CD4-positive, alpha-beta T cell (primary cell): Measurements from ENCODE around the gene HEATR5A. TPM values are rescaled to one million over a fixed set of nuclear protein-coding genes. Genes with fewer than 3 reads are reported as not detected.
"Not testable (repeated sequence)": the region's sequence is repeated elsewhere in the genome, so short reads cannot be mapped to it uniquely, and the experiment has no call there.

ENCODE experiments used
- ATAC-seq: fragments of 200-7000 bp; cut with Tn5 transposase; one replicate; pipeline ENCODE4 v1.10.0; 2022; ENCODE audit warnings: mild to moderate bottlenecking; ENCODE audit not compliant: poor library complexity
- CTCF ChIA-PET: fragments of 350-600 bp; sonication (Branson Sonifier 250); formaldehyde crosslinking; loops from one replicate; lab custom pipeline; 2021; ENCODE audit warnings: antibody characterized with exemption, inconsistent platforms; lab: Charles Lee
- POLR2A ChIA-PET: fragments of 350-600 bp; sonication (Branson Sonifier 250); formaldehyde crosslinking; loops from one replicate; lab custom pipeline; 2021; ENCODE audit warnings: antibody characterized with exemption, inconsistent platforms; lab: Charles Lee
- DNase-seq, 14 experiments: peaks; one replicate each; pipeline ENCODE4 v3.0.0-alpha.2; 2013 to 2020; ENCODE audit warnings: mixed read lengths in 2 of 14
- H3K27ac ChIP-seq, 2 donors: one replicate each; pipeline versions ENCODE4 v1.5.1 to v1.7.0; 2013; ENCODE audit warnings: low read length in 2 of 2, low read depth in 1 of 2, mild to moderate bottlenecking in 1 of 2
- H3K27me3 ChIP-seq, 2 experiments: 1 replicate in 1 of 2; 2 replicates in 1 of 2; pipeline versions ENCODE4 v1.6.1 to v1.7.0; 2013; ENCODE audit warnings: low read length in 2 of 2, control low read depth in 1 of 2, mild to moderate bottlenecking in 1 of 2, moderate library complexity in 1 of 2; ENCODE audit not compliant: insufficient read depth in 2 of 2, control insufficient read depth in 1 of 2
- H3K36me3 ChIP-seq: one replicate; pipeline ENCODE4 v1.6.1; 2013; ENCODE audit warnings: low read length, control low read depth; ENCODE audit not compliant: insufficient read depth
- H3K4me1 ChIP-seq: one replicate; pipeline ENCODE4 v1.6.1; 2013; ENCODE audit warnings: low read length, control low read depth; ENCODE audit not compliant: insufficient read depth
- H3K4me3 ChIP-seq: one replicate; pipeline ENCODE4 v1.5.1; 2013; ENCODE audit warnings: mild to moderate bottlenecking, low read length, moderate library complexity
- H3K9me3 ChIP-seq, 2 experiments: 1 replicate in 1 of 2; 2 replicates in 1 of 2; pipeline versions ENCODE4 v1.6.1 to v1.7.0; 2013; ENCODE audit warnings: low read length in 2 of 2, mild to moderate bottlenecking in 2 of 2, control low read depth in 1 of 2, moderate library complexity in 1 of 2; ENCODE audit not compliant: control insufficient read depth in 1 of 2, insufficient read depth in 1 of 2
- H3K27ac Mint-ChIP-seq: one replicate; pipeline ENCODE4 v1.8.0; 2020; ENCODE audit warnings: mixed read lengths
- H3K27me3 Mint-ChIP-seq: one replicate; pipeline ENCODE4 v1.8.0; 2021; ENCODE audit warnings: mixed read lengths
- H3K36me3 Mint-ChIP-seq: one replicate; pipeline ENCODE4 v1.8.0; 2021; ENCODE audit warnings: low read depth, mixed read lengths
- H3K4me1 Mint-ChIP-seq: one replicate; pipeline ENCODE4 v1.8.0; 2021; ENCODE audit warnings: low read depth, mixed read lengths
- H3K4me3 Mint-ChIP-seq: one replicate; pipeline ENCODE4 v1.8.0; 2020; ENCODE audit warnings: mild to moderate bottlenecking, mixed read lengths
- H3K9me3 Mint-ChIP-seq: one replicate; pipeline ENCODE4 v1.8.0; 2020; ENCODE audit warnings: mixed read lengths
- CTCF ChIP-seq: fragments of 200-600 bp; IDR thresholded peaks from one replicate; pipeline ENCODE4 v1.8.0; 2022; ENCODE audit warnings: antibody characterized with exemption, mild to moderate bottlenecking
- intact Hi-C, 2 experiments: fragments of 100-400 bp; cut with DNase I in 1 of 2; cut with micrococcal nuclease in 1 of 2; formaldehyde crosslinking; loops; one replicate each; pipeline versions ENCODE4 v1.15.1 to v1.9.0; 2023 to 2025; cut with DNase I, micrococcal nuclease
- total RNA-seq, 174 experiments: library from RNA in 2 of 174; stranded (reverse) in 2 of 174; gene quantifications; one replicate each; pipeline ENCODE4 v1.2.3 and lab custom pipeline; 2021 to 2026

HEATR5A gene
- total RNA-seq, 2 experiments from 2014 or later = 5.2 to 5.5 TPM

GRCh38 chr14:31336646-31337045, 83.7 kb downstream of the HEATR5A start:
- POLR2A ChIA-PET = interaction anchor here (0.6 kb wide), 1 partner anchor 47 kb away, joined by 3 read pairs; no protein-coding TSS in a partner anchor
- no peak for TF ChIP-seq CTCF
- ATAC-seq = no peak
- Histone ChIP-seq H3K27me3 (no peaks in the 10 kb centered on the region), H3K9me3 (no peaks in the 10 kb centered on the region), H3K27ac (no peak overlapping the region), H3K36me3 (no peaks in the 10 kb centered on the region), H3K4me1 (no peaks in the 10 kb centered on the region), H3K4me3 (no peak overlapping the region)
- Mint-ChIP-seq H3K9me3 (peaks cover 4% of the 10 kb centered on the region), H3K27me3 (no peaks in the 10 kb centered on the region), H3K4me3 (no peak overlapping the region), H3K4me1 (no peaks in the 10 kb centered on the region), H3K36me3 (peaks cover 54% of the 10 kb centered on the region), H3K27ac (no peak overlapping the region)
- intact Hi-C loops = no loop called here
- CTCF ChIA-PET = no interaction called here
- DNase-seq = no peak

- H3K4me3 Mint-ChIP-seq, CTCF ChIA-PET: not testable (repeated sequence)
- peaks cover 43% of the 10 kb centered on the region for H3K36me3 Mint-ChIP-seq
These were observed 89.0 kb downstream of the HEATR5A start for GRCh38 chr14:31331395-31331794.

DNA sequence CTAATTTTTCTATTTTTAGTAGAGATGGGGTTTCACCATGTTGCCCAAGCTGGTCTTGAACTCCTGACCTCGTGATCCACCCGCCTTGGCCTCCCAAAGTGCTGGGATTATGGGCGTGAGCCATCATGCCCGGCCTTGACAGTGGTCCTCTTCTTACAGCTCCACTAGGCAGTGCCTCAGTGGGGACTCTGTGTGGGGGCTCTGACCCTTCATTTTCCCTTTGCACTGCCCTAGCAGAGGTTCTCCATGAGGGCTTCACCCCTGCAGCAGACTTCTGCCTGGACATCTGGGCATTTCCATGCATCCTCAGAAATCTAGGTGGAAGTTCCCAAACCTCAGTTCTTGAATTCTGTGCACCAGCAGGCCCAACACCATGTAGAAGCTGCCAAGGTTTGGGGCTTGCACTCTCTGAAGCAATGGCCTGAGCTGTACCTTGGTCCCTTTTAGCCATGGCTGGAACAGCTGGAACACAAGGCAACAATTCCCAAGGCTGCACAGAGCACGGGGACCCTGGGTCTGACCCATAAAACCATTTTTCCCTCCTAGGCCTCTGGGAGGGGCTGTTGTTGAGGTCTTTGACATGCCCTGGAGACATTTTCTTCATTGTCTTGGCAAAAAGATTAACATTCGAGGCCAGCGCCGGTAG, 90.4 kb downstream of the HEATR5A start:
- H3K27ac ChIP-seq, H3K36me3 ChIP-seq, H3K27me3 ChIP-seq, H3K4me1 ChIP-seq, H3K9me3 Mint-ChIP-seq, CTCF ChIA-PET, POLR2A ChIA-PET, ATAC-seq, H3K27ac Mint-ChIP-seq, H3K4me3 Mint-ChIP-seq, H3K4me3 ChIP-seq, H3K27me3 Mint-ChIP-seq, H3K4me1 Mint-ChIP-seq: not testable (repeated sequence)
- intact Hi-C loops = loop anchor here in 1 of 2 experiments (10.0 kb wide), 1 partner anchor 125 kb away; the partner anchor contains the start of gene HECTD1
- peaks cover 11 to 20% of the 10 kb centered on the region in 2 experiments for H3K9me3 ChIP-seq
- H3K36me3 Mint-ChIP-seq = peaks cover 39% of the 10 kb centered on the region
- DNase-seq = peak in 1 of 14 experiments; percentile 1

More at GRCh38 chr14:31331395-31331794, 89.0 kb downstream of the HEATR5A start:
- POLR2A ChIA-PET, ATAC-seq, H3K27me3 ChIP-seq, H3K4me3 ChIP-seq, DNase-seq, H3K27ac Mint-ChIP-seq, H3K36me3 ChIP-seq, H3K4me1 ChIP-seq, H3K4me1 Mint-ChIP-seq, H3K27ac ChIP-seq, H3K27me3 Mint-ChIP-seq, intact Hi-C loops, H3K9me3 Mint-ChIP-seq: not testable (repeated sequence)
- H3K9me3 ChIP-seq = peaks cover 11 to 20% of the 10 kb centered on the region in 2 experiments

GRCh38 chr14:31326111-31326510, 94.2 kb downstream of the HEATR5A start:
- Histone ChIP-seq H3K27ac (no peak overlapping the region), H3K4me3 (no peak overlapping the region), H3K27me3 (no peaks in the 10 kb centered on the region), H3K4me1 (no peaks in the 10 kb centered on the region), H3K36me3 (no peaks in the 10 kb centered on the region), H3K9me3 (peaks cover 8 to 19% of the 10 kb centered on the region in 2 experiments)
- Mint-ChIP-seq H3K36me3 (peaks cover 17% of the 10 kb centered on the region), H3K9me3 (no peaks in the 10 kb centered on the region), H3K27me3 (no peaks in the 10 kb centered on the region), H3K27ac (no peak overlapping the region), H3K4me3 (no peak overlapping the region), H3K4me1 (no peaks in the 10 kb centered on the region)
- ATAC-seq (peak; percentile 48), DNase-seq (peak in 4 of 14 experiments; percentile 19 to 55 (median 42))
- intact Hi-C loops = loop anchor here in 1 of 2 experiments (10.0 kb wide), 1 partner anchor 121 kb away; the partner anchor contains the start of gene HECTD1
- ChIA-PET POLR2A (interaction anchor here (1.2 to 1.7 kb wide), 2 partner anchors 118 to 300 kb away, joined by 3 to 11 read pairs; partner anchors contain the start of genes HECTD1 and STRN3), CTCF (interaction anchor here (0.7 to 1.8 kb wide), 2 partner anchors 118 to 177 kb away, joined by 3 to 10 read pairs; partner anchors contain the start of gene HECTD1)
- peak; percentile 25 for TF ChIP-seq CTCF
